IPS-18c (cell line): ENCODE measurements around the gene LCN2.
"Not testable (repeated sequence)": the region's sequence is repeated elsewhere in the genome, so short reads cannot be mapped to it uniquely, and the experiment has no call there.

Experiments used
- H3K4me3 ChIP-seq: 2 replicates; pipeline ENCODE4 v1.7.0; 2013; ENCODE audit warnings: low read depth, mild to moderate bottlenecking, low read length, moderate library complexity; ENCODE audit not compliant: insufficient read depth
- H3K9me3 ChIP-seq: one replicate; pipeline ENCODE4 v1.6.1; 2013; ENCODE audit warnings: mild to moderate bottlenecking, low read length, moderate library complexity; ENCODE audit not compliant: control insufficient read depth, insufficient read depth

Gene LCN2

GRCh38 chr9:128111726-128112125 lies 37.5 kb upstream of the LCN2 start:
- H3K9me3 ChIP-seq, result not testable (repeated sequence)

GRCh38 chr9:128113526-128114325 lies 35.5 kb upstream of the LCN2 start:
- Histone ChIP-seq H3K9me3 (no peaks in the 10 kb centered on the region), H3K4me3 (no peak overlapping the region)

More at GRCh38 chr9:128111726-128112125, 37.5 kb upstream of the LCN2 start:
- not testable (repeated sequence) for H3K4me3 ChIP-seq

- Histone ChIP-seq H3K4me3 (no peak overlapping the region), H3K9me3 (no peaks in the 10 kb centered on the region)
Observed at GRCh38 chr9:128114326-128115186, 34.7 kb upstream of the LCN2 start.

GRCh38 chr9:128115187-128116103 lies 33.8 kb upstream of the LCN2 start:
- H3K4me3 ChIP-seq, result no peak overlapping the region
- H3K9me3 ChIP-seq, result no peaks in the 10 kb centered on the region

GRCh38 chr9:128116104-128117083 lies 32.9 kb upstream of the LCN2 start:
- H3K9me3 ChIP-seq, result no peaks in the 10 kb centered on the region
- no peak overlapping the region for H3K4me3 ChIP-seq

GRCh38 chr9:128117613-128118471 lies 31.4 kb upstream of the LCN2 start:
- H3K4me3 ChIP-seq, result no peak overlapping the region
- H3K9me3 ChIP-seq, result no peaks in the 10 kb centered on the region

- no peak overlapping the region for H3K4me3 ChIP-seq
Observed at GRCh38 chr9:128118472-128118857, 30.8 kb upstream of the LCN2 start.

GRCh38 chr9:128118971-128119665 lies 30.1 kb upstream of the LCN2 start:
- Histone ChIP-seq H3K9me3 (no peaks in the 10 kb centered on the region), H3K4me3 (no peak overlapping the region)

More at GRCh38 chr9:128118472-128118857, 30.8 kb upstream of the LCN2 start:
- no peaks in the 10 kb centered on the region for H3K9me3 ChIP-seq

GRCh38 chr9:128120061-128120740 lies 29.1 kb upstream of the LCN2 start:
- Histone ChIP-seq H3K4me3 (no peak overlapping the region), H3K9me3 (no peaks in the 10 kb centered on the region)

- Histone ChIP-seq H3K9me3 (no peaks in the 10 kb centered on the region), H3K4me3 (no peak overlapping the region)
Observed at GRCh38 chr9:128120741-128121465, 28.4 kb upstream of the LCN2 start.

- H3K9me3 ChIP-seq, result no peaks in the 10 kb centered on the region
- no peak overlapping the region for H3K4me3 ChIP-seq
Observed at GRCh38 chr9:128121466-128121810, 27.8 kb upstream of the LCN2 start.

- Histone ChIP-seq H3K9me3 (no peaks in the 10 kb centered on the region), H3K4me3 (no peak overlapping the region)
Observed at GRCh38 chr9:128121924-128122808, 27.1 kb upstream of the LCN2 start.

GRCh38 chr9:128122809-128123175 lies 26.5 kb upstream of the LCN2 start:
- Histone ChIP-seq H3K9me3 (no peaks in the 10 kb centered on the region), H3K4me3 (no peak overlapping the region)
